GM12872 (cell line): ENCODE results near the gene NCF4.

Experiments used
- TF ChIP-seq, protein P1 (sequence below): IDR thresholded peaks from 3 replicates; pipeline ENCODE4 v1.5.1; 2011; ENCODE audit warnings: low read depth, mild to moderate bottlenecking, low read length, moderate library complexity; ENCODE audit not compliant: insufficient read depth

The NCF4 gene

DNA sequence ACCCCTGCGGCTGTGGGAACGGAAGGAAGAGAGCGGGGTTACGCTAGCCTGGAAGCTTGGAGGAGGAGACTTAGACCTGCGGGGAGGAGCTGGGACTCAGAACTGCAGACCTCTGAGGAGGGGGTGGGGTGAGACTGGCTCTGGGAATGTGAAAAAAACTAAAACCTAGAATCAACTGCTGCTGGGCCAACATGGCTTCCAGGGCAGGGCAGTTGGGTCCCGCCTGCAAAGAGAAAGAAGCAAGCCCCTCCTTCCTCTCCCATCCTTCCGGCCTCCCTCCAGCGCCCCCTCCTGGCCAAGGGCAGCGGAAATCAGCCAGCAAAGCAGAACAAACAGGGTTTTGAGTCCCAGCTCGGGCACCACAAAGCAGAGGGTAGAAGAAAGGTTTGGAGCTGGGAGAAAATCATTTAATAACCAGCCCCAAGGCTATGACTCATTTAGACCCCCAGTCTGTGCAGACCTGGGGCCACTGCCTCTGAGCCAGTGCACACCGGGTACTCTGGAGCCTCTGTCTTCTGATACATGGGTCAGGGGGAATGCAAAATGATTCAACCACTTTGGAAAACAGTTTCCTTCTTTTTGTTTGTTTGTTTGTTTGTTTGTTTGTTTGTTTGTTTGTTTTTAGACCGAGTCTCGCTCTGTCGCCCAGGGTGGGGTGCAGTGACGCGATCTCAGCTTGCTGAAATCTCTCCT, 7.3 kb upstream of the NCF4 start:
- TF ChIP-seq, protein P1, sequence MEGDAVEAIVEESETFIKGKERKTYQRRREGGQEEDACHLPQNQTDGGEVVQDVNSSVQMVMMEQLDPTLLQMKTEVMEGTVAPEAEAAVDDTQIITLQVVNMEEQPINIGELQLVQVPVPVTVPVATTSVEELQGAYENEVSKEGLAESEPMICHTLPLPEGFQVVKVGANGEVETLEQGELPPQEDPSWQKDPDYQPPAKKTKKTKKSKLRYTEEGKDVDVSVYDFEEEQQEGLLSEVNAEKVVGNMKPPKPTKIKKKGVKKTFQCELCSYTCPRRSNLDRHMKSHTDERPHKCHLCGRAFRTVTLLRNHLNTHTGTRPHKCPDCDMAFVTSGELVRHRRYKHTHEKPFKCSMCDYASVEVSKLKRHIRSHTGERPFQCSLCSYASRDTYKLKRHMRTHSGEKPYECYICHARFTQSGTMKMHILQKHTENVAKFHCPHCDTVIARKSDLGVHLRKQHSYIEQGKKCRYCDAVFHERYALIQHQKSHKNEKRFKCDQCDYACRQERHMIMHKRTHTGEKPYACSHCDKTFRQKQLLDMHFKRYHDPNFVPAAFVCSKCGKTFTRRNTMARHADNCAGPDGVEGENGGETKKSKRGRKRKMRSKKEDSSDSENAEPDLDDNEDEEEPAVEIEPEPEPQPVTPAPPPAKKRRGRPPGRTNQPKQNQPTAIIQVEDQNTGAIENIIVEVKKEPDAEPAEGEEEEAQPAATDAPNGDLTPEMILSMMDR: peak; percentile 85

DNA sequence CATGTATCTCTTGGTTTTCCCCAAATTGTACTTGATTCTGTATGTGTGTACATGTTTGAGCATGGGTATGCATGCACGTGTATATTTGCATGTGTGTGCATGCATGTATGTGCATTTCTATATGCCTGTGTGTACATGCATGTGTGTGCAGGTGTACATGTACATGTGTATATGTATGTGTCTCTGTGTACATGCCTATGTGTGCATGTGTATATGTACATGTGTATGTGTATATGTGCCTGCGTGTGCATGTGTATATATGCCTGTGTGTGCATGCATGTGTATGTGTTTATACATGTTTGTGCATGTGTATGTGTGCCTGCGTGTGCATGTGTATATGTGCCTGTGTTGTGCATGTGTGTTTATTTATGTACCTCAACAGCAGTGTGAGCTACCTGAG, 5.3 kb upstream of the NCF4 start:
- TF ChIP-seq, protein P1: no peak

DNA sequence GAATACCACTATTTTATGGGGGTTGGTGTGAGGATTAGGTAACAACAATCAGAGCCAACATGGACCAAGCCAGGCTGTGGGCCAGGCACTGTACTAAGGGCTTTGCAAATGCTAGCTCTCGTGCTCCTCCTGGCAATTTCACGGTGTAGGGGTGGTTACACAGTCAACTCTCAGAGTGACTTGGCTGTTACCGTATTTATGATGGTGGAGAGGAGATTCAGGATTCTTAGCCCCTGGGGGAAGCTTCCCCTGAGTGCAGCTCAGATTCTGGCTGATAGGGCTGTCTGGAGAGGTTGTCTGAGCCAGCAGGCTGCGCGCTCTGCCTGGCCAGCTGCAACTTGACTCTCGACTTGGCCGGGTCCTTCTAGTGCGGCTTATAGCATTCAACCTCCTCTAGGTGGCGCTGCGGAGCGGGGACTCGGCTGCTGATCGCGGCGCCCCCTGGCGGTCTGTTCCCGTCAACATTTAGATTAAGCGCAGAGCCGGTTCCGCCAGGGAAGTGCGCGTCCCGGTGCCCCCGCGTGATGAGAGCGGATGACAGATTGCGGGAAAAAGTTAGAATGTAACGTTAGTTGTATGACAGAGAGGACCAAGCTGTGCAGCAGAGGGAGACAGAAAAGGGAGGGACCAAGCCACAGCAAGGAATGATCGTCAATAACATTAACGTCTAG, 4.5 kb upstream of the NCF4 start:
- TF ChIP-seq, protein P1: peak; percentile 100

DNA sequence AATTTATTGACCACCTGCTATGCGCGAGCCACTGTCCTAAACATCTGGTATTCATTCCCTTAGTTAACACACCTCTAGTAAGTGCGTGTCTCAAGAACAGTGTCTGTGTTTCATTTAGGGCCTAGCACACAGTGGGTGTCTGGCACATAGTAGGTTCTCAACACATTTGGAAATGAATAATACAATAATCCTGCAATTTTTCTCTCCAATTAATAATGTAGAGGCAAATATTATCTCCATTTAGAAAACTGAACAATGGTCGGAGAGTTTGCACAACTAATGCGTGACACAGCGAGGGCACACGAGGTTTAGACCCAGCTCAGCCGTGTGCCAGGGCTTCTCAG, 4.0 kb upstream of the NCF4 start:
- TF ChIP-seq, protein P1: no peak

DNA sequence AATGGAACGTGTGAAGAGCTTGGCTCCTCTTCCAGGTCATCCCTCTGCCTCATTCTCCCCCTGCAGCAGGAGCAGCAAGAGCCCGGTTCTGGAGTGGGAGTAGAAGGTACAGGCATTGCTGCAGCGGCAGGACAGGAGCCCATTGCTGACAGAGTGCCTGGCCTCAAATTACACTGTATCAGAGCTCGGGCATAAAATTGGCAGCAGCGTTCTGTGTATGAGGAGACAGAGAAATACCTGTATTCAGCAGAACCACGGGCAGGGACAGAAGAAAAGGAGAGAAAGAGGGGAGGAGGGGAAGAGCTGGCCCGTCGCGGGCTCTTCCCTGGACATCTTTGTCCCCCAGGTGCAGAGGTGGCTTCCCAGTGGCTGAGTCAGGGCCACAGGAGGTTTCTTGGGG, 2.6 kb upstream of the NCF4 start:
- TF ChIP-seq, protein P1: no peak

DNA sequence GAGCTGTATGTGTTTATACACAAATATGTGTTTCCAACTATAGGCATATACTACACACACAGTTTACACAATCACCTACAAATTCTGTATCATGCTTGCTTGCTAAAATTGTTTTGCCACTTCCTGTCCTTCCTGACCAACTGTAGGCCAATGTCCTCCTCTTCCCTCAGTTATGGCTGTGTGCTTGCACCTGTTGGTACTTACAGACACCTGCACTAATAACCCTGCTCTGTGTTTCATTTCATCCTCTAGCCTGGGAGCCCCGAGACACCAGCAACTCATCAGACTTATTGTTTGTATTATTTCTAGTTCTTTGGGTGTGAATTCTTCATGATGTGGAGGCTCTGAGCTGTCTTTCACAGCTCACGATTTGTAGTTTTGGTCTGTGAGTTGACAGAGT, 1.8 kb upstream of the NCF4 start:
- TF ChIP-seq, protein P1: no peak

DNA sequence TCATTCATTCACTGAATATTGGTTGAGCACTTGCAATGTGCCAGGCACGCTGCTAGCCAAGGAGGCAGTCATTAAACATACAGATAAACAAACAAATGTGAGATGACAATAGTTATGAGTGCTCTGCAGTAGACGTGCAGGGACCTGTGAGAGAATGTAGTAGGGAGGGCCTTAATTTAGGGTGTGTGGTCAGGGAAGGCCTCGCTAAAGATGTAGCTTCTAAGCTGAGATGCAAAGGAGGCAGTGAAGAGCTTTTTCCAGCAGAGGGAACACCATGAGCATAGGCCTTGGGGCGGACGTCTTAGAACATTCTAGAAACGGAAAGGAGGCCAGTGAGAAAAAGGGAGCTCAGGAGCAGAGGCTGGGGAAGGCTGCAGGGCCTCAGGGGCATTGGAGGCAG, 789 bp upstream of the NCF4 start:
- TF ChIP-seq, protein P1: peak; percentile 10; the same call in 1 of the 3 replicates
